Measurements from ENCODE around the gene SASH1.

Gene SASH1

DNA sequence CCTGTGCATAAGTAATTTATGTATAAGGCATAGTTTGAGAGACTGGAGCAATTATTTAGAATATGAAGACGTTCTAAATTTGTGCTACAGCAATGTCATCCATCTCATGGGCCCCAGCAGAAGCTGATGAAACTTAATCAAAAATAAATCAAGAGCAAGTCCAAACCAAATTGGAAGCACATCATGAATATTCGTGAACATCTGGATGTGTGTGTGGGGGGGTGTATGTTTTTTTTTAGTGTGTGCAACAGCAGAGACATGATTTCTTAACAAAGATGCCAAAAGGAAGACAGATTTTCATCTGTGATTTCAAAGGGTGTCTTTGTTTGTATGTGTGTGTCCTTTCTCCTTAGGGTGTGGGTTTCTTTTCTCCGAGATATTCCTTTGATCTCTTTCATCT, 58.9 kb downstream of the SASH1 start:
- H3K9me3 ChIP-seq (ENCODE audit: control insufficient read depth, insufficient read depth, low read depth, low read length) = no peaks in the 10 kb centered on the region
- ChIA-PET POLR2A (interaction anchor here (0.7 kb wide), 1 partner anchor 893 kb away, joined by 4 read pairs; the partner anchor contains the start of gene SAMD5), CTCF (no interaction called here)
- no peaks in the 10 kb centered on the region for H3K4me1 ChIP-seq (ENCODE audit: control insufficient read depth, insufficient read depth, low read length)
- H3K27ac ChIP-seq (ENCODE audit: extremely low read depth, low read depth, low read length) = no peak overlapping the region
- no peak for TF ChIP-seq ZNF426 (tag by site-specific recombination; IDR thresholded peaks at IDR 0.05)
- TF ChIP-seq, protein P1, sequence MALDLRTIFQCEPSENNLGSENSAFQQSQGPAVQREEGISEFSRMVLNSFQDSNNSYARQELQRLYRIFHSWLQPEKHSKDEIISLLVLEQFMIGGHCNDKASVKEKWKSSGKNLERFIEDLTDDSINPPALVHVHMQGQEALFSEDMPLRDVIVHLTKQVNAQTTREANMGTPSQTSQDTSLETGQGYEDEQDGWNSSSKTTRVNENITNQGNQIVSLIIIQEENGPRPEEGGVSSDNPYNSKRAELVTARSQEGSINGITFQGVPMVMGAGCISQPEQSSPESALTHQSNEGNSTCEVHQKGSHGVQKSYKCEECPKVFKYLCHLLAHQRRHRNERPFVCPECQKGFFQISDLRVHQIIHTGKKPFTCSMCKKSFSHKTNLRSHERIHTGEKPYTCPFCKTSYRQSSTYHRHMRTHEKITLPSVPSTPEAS (tag by site-specific recombination; IDR thresholded peaks at IDR 0.05) = 0 out of 2 replicates have a peak, but pooled peaks have one; percentile 19
- H3K36me3 ChIP-seq (ENCODE audit: control insufficient read depth in 2 of 2, insufficient read depth in 1 of 2, low read length in 2 of 2) = peaks cover 0 to 5% of the 10 kb centered on the region in 2 experiments; a peak in 1 of 3 replicates
- H3K4me3 ChIP-seq (ENCODE audit: low read depth, low read length) = no peak overlapping the region

- Histone ChIP-seq H3K4me3 (ENCODE audit: low read depth, low read length) (no peak overlapping the region), H3K4me1 (ENCODE audit: control insufficient read depth, insufficient read depth, low read length) (no peaks in the 10 kb centered on the region), H3K27ac (ENCODE audit: extremely low read depth, low read depth, low read length) (no peak overlapping the region), H3K9me3 (ENCODE audit: control insufficient read depth, insufficient read depth, low read depth, low read length) (no peaks in the 10 kb centered on the region), H3K36me3 (ENCODE audit: control insufficient read depth in 2 of 2, insufficient read depth in 1 of 2, low read length in 2 of 2) (no peaks in the 10 kb centered on the region)
- ChIA-PET POLR2A (no interaction called here), CTCF (interaction anchor here (0.6 kb wide), 1 partner anchor 53 kb away, joined by 3 read pairs; no protein-coding TSS in a partner anchor)
- TF ChIP-seq ZBTB44 (tag by site-specific recombination; IDR thresholded peaks at IDR 0.05) (no peak), KLF16 (tag by site-specific recombination; IDR thresholded peaks at IDR 0.05) (no peak), ZBTB48 (tag by site-specific recombination; IDR thresholded peaks at IDR 0.05) (no peak), ZNF555 (tag by site-specific recombination; conservative IDR thresholded peaks at IDR 0.05) (no peak), ZNF248 (tag by site-specific recombination; IDR thresholded peaks at IDR 0.05) (no peak), ZEB2 (tag by site-specific recombination; IDR thresholded peaks at IDR 0.05) (no peak), HOXC10 (CRISPR knock-in tag; IDR thresholded peaks at IDR 0.05) (no peak), ZNF302 (tag by site-specific recombination; IDR thresholded peaks at IDR 0.05; ENCODE audit: low read depth) (no peak), ZNF544 (tag by site-specific recombination; IDR thresholded peaks at IDR 0.05) (no peak), KLF1 (tag by site-specific recombination; IDR thresholded peaks at IDR 0.05) (no peak; the same call in 1 of the 2 replicates), ZNF529 (tag by site-specific recombination; IDR thresholded peaks at IDR 0.05; ENCODE audit: insufficient replicate concordance) (no peak)
- TF ChIP-seq, protein P2, sequence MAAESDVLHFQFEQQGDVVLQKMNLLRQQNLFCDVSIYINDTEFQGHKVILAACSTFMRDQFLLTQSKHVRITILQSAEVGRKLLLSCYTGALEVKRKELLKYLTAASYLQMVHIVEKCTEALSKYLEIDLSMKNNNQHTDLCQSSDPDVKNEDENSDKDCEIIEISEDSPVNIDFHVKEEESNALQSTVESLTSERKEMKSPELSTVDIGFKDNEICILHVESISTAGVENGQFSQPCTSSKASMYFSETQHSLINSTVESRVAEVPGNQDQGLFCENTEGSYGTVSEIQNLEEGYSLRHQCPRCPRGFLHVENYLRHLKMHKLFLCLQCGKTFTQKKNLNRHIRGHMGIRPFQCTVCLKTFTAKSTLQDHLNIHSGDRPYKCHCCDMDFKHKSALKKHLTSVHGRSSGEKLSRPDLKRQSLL (tag by site-specific recombination; IDR thresholded peaks at IDR 0.05) = no peak
- TF ChIP-seq, protein P1 (tag by site-specific recombination; IDR thresholded peaks at IDR 0.05) = no peak
These were observed 61.9 kb downstream of the SASH1 start for GRCh38 chr6:148404456-148405054.

GRCh38 chr6:148405894-148406293, 63.3 kb downstream of the SASH1 start:
- ChIA-PET POLR2A (no interaction called here), CTCF (interaction anchor here (0.6 kb wide), 1 partner anchor 152 kb away, joined by 3 read pairs; no protein-coding TSS in a partner anchor)
- no peak overlapping the region for H3K27ac ChIP-seq (ENCODE audit: extremely low read depth, low read depth, low read length)
- no peaks in the 10 kb centered on the region for H3K9me3 ChIP-seq (ENCODE audit: control insufficient read depth, insufficient read depth, low read depth, low read length)
- no peak overlapping the region for H3K4me3 ChIP-seq (ENCODE audit: low read depth, low read length)
- no peaks in the 10 kb centered on the region for H3K4me1 ChIP-seq (ENCODE audit: control insufficient read depth, insufficient read depth, low read length)
- no peaks in the 10 kb centered on the region for H3K36me3 ChIP-seq (ENCODE audit: control insufficient read depth in 2 of 2, insufficient read depth in 1 of 2, low read length in 2 of 2)
- TF ChIP-seq ZNF221 (tag by site-specific recombination; IDR thresholded peaks at IDR 0.05; ENCODE audit: borderline replicate concordance) (no peak), KLF8 (tag by site-specific recombination; IDR thresholded peaks at IDR 0.05) (no peak), KLF16 (tag by site-specific recombination; IDR thresholded peaks at IDR 0.05) (no peak), ZNF707 (tag by site-specific recombination; IDR thresholded peaks at IDR 0.05) (no peak), ZNF146 (tag by site-specific recombination; IDR thresholded peaks at IDR 0.05) (no peak), ZXDB (tag by site-specific recombination; IDR thresholded peaks at IDR 0.05) (no peak), ZNF843 (tag by site-specific recombination; IDR thresholded peaks at IDR 0.05) (no peak), ZNF747 (tag by site-specific recombination; IDR thresholded peaks at IDR 0.05) (no peak), ZNF501 (tag by site-specific recombination; IDR thresholded peaks at IDR 0.05) (no peak), HOXA7 (CRISPR knock-in tag; IDR thresholded peaks at IDR 0.05; ENCODE audit: borderline replicate concordance) (no peak)
- TF ChIP-seq, protein P3, sequence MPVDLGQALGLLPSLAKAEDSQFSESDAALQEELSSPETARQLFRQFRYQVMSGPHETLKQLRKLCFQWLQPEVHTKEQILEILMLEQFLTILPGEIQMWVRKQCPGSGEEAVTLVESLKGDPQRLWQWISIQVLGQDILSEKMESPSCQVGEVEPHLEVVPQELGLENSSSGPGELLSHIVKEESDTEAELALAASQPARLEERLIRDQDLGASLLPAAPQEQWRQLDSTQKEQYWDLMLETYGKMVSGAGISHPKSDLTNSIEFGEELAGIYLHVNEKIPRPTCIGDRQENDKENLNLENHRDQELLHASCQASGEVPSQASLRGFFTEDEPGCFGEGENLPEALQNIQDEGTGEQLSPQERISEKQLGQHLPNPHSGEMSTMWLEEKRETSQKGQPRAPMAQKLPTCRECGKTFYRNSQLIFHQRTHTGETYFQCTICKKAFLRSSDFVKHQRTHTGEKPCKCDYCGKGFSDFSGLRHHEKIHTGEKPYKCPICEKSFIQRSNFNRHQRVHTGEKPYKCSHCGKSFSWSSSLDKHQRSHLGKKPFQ (tag by site-specific recombination; IDR thresholded peaks at IDR 0.05) = no peak
- TF ChIP-seq, protein P1 (tag by site-specific recombination; IDR thresholded peaks at IDR 0.05) = no peak

Measured in HEK293 (cell line).